Measurements from ENCODE around the gene RNF144B. TPM values are rescaled to one million over a fixed set of nuclear protein-coding genes. Genes with fewer than 3 reads are reported as not detected.
"Not testable (repeated sequence)": the region's sequence is repeated elsewhere in the genome, so short reads cannot be mapped to it uniquely, and the experiment has no call there.

RNF144B gene
- total RNA-seq, 1 experiment from 2014 or later = 36.4 TPM

GRCh38 chr6:18391023-18391422, 3.9 kb downstream of the RNF144B start:
- Histone ChIP-seq H3K4me2 (ENCODE audit: low read depth, low read length, poor library complexity, severe bottlenecking) (peak overlapping the region; percentile 78), H3K9me2 (replicated peaks; ENCODE audit: insufficient read depth, low read length) (no peaks in the 10 kb centered on the region), H3K36me3 (ENCODE audit: insufficient read depth, low read length) (peaks cover 23% of the 10 kb centered on the region), H3K4me1 (ENCODE audit: low read length) (peaks cover 79% of the 10 kb centered on the region), H3K79me2 (ENCODE audit: low read length) (peaks cover 82% of the 10 kb centered on the region), H3K27ac (ENCODE audit: low read length) (peak overlapping the region; percentile 79), H3K27me3 (ENCODE audit: low read length) (no peaks in the 10 kb centered on the region), H4K20me1 (ENCODE audit: insufficient read depth, low read depth, low read length) (peaks cover 9% of the 10 kb centered on the region; the same call in 1 of the 2 replicates), H2AFZ (ENCODE audit: low read length) (no peak overlapping the region), H3K9ac (ENCODE audit: low read length) (no peak overlapping the region), H3K9me3 (ENCODE audit: low read length) (no peaks in the 10 kb centered on the region), H3K4me3 (ENCODE audit: low read length) (peak overlapping the region; percentile 94)
- no peak for DNase-seq

GRCh38 chr6:18392346-18392877, 5.3 kb downstream of the RNF144B start:
- Histone ChIP-seq H3K9me2 (replicated peaks; ENCODE audit: insufficient read depth, low read length) (no peaks in the 10 kb centered on the region), H4K20me1 (ENCODE audit: insufficient read depth, low read depth, low read length) (peaks cover 9% of the 10 kb centered on the region; the same call in 1 of the 2 replicates), H3K9me3 (ENCODE audit: low read length) (no peaks in the 10 kb centered on the region), H3K9ac (ENCODE audit: low read length) (no peak overlapping the region), H2AFZ (ENCODE audit: low read length) (no peak overlapping the region), H3K4me1 (ENCODE audit: low read length) (peaks cover 80% of the 10 kb centered on the region), H3K4me2 (ENCODE audit: low read depth, low read length, poor library complexity, severe bottlenecking) (peak overlapping the region; percentile 53), H3K4me3 (ENCODE audit: low read length) (0 out of 2 replicates have a peak overlapping the region, but pooled peaks have one; percentile 3), H3K27ac (ENCODE audit: low read length) (peak overlapping the region; percentile 69), H3K27me3 (ENCODE audit: low read length) (no peaks in the 10 kb centered on the region), H3K36me3 (ENCODE audit: insufficient read depth, low read length) (peaks cover 36% of the 10 kb centered on the region), H3K79me2 (ENCODE audit: low read length) (peaks cover 95% of the 10 kb centered on the region)
- DNase-seq = peak; percentile 74

- Histone ChIP-seq H3K79me2 (ENCODE audit: low read length) (peaks cover 95% of the 10 kb centered on the region), H3K4me2 (ENCODE audit: low read depth, low read length, poor library complexity, severe bottlenecking) (peak overlapping the region; percentile 53), H3K4me1 (ENCODE audit: low read length) (peaks cover 90% of the 10 kb centered on the region), H3K27me3 (ENCODE audit: low read length) (no peaks in the 10 kb centered on the region), H3K36me3 (ENCODE audit: insufficient read depth, low read length) (peaks cover 39% of the 10 kb centered on the region), H2AFZ (ENCODE audit: low read length) (no peak overlapping the region), H3K4me3 (ENCODE audit: low read length) (no peak overlapping the region), H4K20me1 (ENCODE audit: insufficient read depth, low read depth, low read length) (peaks cover 6% of the 10 kb centered on the region; the same call in 1 of the 2 replicates), H3K27ac (ENCODE audit: low read length) (peak overlapping the region; percentile 69), H3K9me2 (replicated peaks; ENCODE audit: insufficient read depth, low read length) (no peaks in the 10 kb centered on the region), H3K9ac (ENCODE audit: low read length) (no peak overlapping the region), H3K9me3 (ENCODE audit: low read length) (no peaks in the 10 kb centered on the region)
- no peak for DNase-seq
Measured at GRCh38 chr6:18393698-18394097, 6.5 kb downstream of the RNF144B start.

GRCh38 chr6:18395177-18395855, 8.2 kb downstream of the RNF144B start:
- H3K79me2 ChIP-seq (ENCODE audit: low read length) = peaks cover 91% of the 10 kb centered on the region
- H4K20me1 ChIP-seq (ENCODE audit: insufficient read depth, low read depth, low read length) = peaks cover 6% of the 10 kb centered on the region; the same call in 1 of the 2 replicates
- H3K9ac ChIP-seq (ENCODE audit: low read length) = no peak overlapping the region

GRCh38 chr6:18395856-18396197, 8.7 kb downstream of the RNF144B start:
- Histone ChIP-seq H3K4me1 (ENCODE audit: low read length) (peaks cover 90% of the 10 kb centered on the region), H3K79me2 (ENCODE audit: low read length) (peaks cover 90% of the 10 kb centered on the region), H3K9ac (ENCODE audit: low read length) (no peak overlapping the region)

More at GRCh38 chr6:18395177-18395855, 8.2 kb downstream of the RNF144B start:
- Histone ChIP-seq H3K4me1 (ENCODE audit: low read length) (peaks cover 90% of the 10 kb centered on the region), H3K27me3 (ENCODE audit: low read length) (no peaks in the 10 kb centered on the region), H3K4me3 (ENCODE audit: low read length) (no peak overlapping the region), H3K4me2 (ENCODE audit: low read depth, low read length, poor library complexity, severe bottlenecking) (peak overlapping the region; percentile 53), H3K36me3 (ENCODE audit: insufficient read depth, low read length) (peaks cover 37% of the 10 kb centered on the region), H3K9me3 (ENCODE audit: low read length) (no peaks in the 10 kb centered on the region), H2AFZ (ENCODE audit: low read length) (no peak overlapping the region), H3K27ac (ENCODE audit: low read length) (peak overlapping the region; percentile 38), H3K9me2 (replicated peaks; ENCODE audit: insufficient read depth, low read length) (no peaks in the 10 kb centered on the region)
- no peak for DNase-seq

GRCh38 chr6:18397701-18398100, 10.6 kb downstream of the RNF144B start:
- no peak overlapping the region for H2AFZ ChIP-seq (ENCODE audit: low read length)
- H3K9ac ChIP-seq (ENCODE audit: low read length) = no peak overlapping the region
- H3K9me2 ChIP-seq (replicated peaks; ENCODE audit: insufficient read depth, low read length) = no peaks in the 10 kb centered on the region
- peaks cover 95% of the 10 kb centered on the region for H3K4me1 ChIP-seq (ENCODE audit: low read length)
- no peak overlapping the region for H3K4me2 ChIP-seq (ENCODE audit: low read depth, low read length, poor library complexity, severe bottlenecking)
- H3K36me3 ChIP-seq (ENCODE audit: insufficient read depth, low read length) = peaks cover 48% of the 10 kb centered on the region
- no peaks in the 10 kb centered on the region for H3K9me3 ChIP-seq (ENCODE audit: low read length)
- H3K27ac ChIP-seq (ENCODE audit: low read length) = no peak overlapping the region
- H4K20me1 ChIP-seq (ENCODE audit: insufficient read depth, low read depth, low read length) = peaks cover 6% of the 10 kb centered on the region; the same call in 1 of the 2 replicates
- DNase-seq = no peak
- H3K27me3 ChIP-seq (ENCODE audit: low read length) = no peaks in the 10 kb centered on the region
- H3K79me2 ChIP-seq (ENCODE audit: low read length) = peaks cover 86% of the 10 kb centered on the region
- no peak overlapping the region for H3K4me3 ChIP-seq (ENCODE audit: low read length)

More at GRCh38 chr6:18395856-18396197, 8.7 kb downstream of the RNF144B start:
- DNase-seq = no peak
- Histone ChIP-seq H3K36me3 (ENCODE audit: insufficient read depth, low read length) (peaks cover 37% of the 10 kb centered on the region), H3K27ac (ENCODE audit: low read length) (0 out of 2 replicates have a peak overlapping the region, but pooled peaks have one; percentile 2), H3K9me2 (replicated peaks; ENCODE audit: insufficient read depth, low read length) (no peaks in the 10 kb centered on the region), H2AFZ (ENCODE audit: low read length) (no peak overlapping the region), H3K4me2 (ENCODE audit: low read depth, low read length, poor library complexity, severe bottlenecking) (no peak overlapping the region), H4K20me1 (ENCODE audit: insufficient read depth, low read depth, low read length) (peaks cover 6% of the 10 kb centered on the region; the same call in 1 of the 2 replicates), H3K9me3 (ENCODE audit: low read length) (no peaks in the 10 kb centered on the region), H3K4me3 (ENCODE audit: low read length) (no peak overlapping the region), H3K27me3 (ENCODE audit: low read length) (no peaks in the 10 kb centered on the region)

GRCh38 chr6:18398225-18398624, 11.1 kb downstream of the RNF144B start:
- peaks cover 88% of the 10 kb centered on the region for H3K79me2 ChIP-seq (ENCODE audit: low read length)
- not testable (repeated sequence) for H2AFZ ChIP-seq (ENCODE audit: low read length)

GRCh38 chr6:18400831-18401446, 13.8 kb downstream of the RNF144B start:
- DNase-seq = peak; percentile 69

More at GRCh38 chr6:18398225-18398624, 11.1 kb downstream of the RNF144B start:
- H3K27me3 ChIP-seq (ENCODE audit: low read length); H3K9me2 ChIP-seq (replicated peaks; ENCODE audit: insufficient read depth, low read length); H3K27ac ChIP-seq (ENCODE audit: low read length); H3K4me3 ChIP-seq (ENCODE audit: low read length); H4K20me1 ChIP-seq (ENCODE audit: insufficient read depth, low read depth, low read length); H3K9ac ChIP-seq (ENCODE audit: low read length); H3K9me3 ChIP-seq (ENCODE audit: low read length); DNase-seq; H3K4me2 ChIP-seq (ENCODE audit: low read depth, low read length, poor library complexity, severe bottlenecking): not testable (repeated sequence)
- Histone ChIP-seq H3K36me3 (ENCODE audit: insufficient read depth, low read length) (peaks cover 51% of the 10 kb centered on the region), H3K4me1 (ENCODE audit: low read length) (peaks cover 95% of the 10 kb centered on the region)

More at GRCh38 chr6:18400831-18401446, 13.8 kb downstream of the RNF144B start:
- Histone ChIP-seq H3K27ac (ENCODE audit: low read length) (peak overlapping the region; percentile 75), H3K9me3 (ENCODE audit: low read length) (no peaks in the 10 kb centered on the region), H2AFZ (ENCODE audit: low read length) (no peak overlapping the region), H4K20me1 (ENCODE audit: insufficient read depth, low read depth, low read length) (peaks cover 6% of the 10 kb centered on the region; the same call in 1 of the 2 replicates), H3K4me3 (ENCODE audit: low read length) (peak overlapping the region; percentile 19; the same call in 1 of the 2 replicates), H3K27me3 (ENCODE audit: low read length) (no peaks in the 10 kb centered on the region), H3K36me3 (ENCODE audit: insufficient read depth, low read length) (peaks cover 68% of the 10 kb centered on the region), H3K79me2 (ENCODE audit: low read length) (peaks cover 84% of the 10 kb centered on the region), H3K4me2 (ENCODE audit: low read depth, low read length, poor library complexity, severe bottlenecking) (peak overlapping the region; percentile 54), H3K9me2 (replicated peaks; ENCODE audit: insufficient read depth, low read length) (no peaks in the 10 kb centered on the region), H3K9ac (ENCODE audit: low read length) (peak overlapping the region; percentile 31; the same call in 1 of the 2 replicates), H3K4me1 (ENCODE audit: low read length) (peaks cover 77% of the 10 kb centered on the region)
